Calu3 (cell line): ENCODE measurements around the gene HACD1. TPM values are rescaled to one million over a fixed set of nuclear protein-coding genes. Genes with fewer than 3 reads are reported as not detected.
A peak's percentile ranks its signal among the peaks of the same experiment; 100 is the strongest.
"Not testable (repeated sequence)": the region's sequence is repeated elsewhere in the genome, so short reads cannot be mapped to it uniquely, and the experiment has no call there.

Experiments used
- BruUV-seq: library from RNA; stranded (reverse); fragments of 400-500 nt; replicated peaks from 2 replicates; lab custom pipeline; 2021; lab: Mats Ljungman, UMichigan
- CTCF ChIA-PET: fragments of 300-600 bp; sonication (Branson Sonifier 250); formaldehyde crosslinking; loops from one replicate; lab custom pipeline; 2022; ENCODE audit warnings: antibody characterized with exemption; lab: Charles Lee
- DNase-seq: peaks from one replicate; pipeline ENCODE4 v3.0.0; 2022
- H3K27ac Mint-ChIP-seq: one replicate; pipeline ENCODE4 v1.8.0; 2022; ENCODE audit warnings: mixed read lengths; ENCODE audit not compliant: unreplicated experiment
- H3K27me3 Mint-ChIP-seq: one replicate; pipeline ENCODE4 v1.8.0; 2022; ENCODE audit warnings: mixed read lengths; ENCODE audit not compliant: unreplicated experiment
- H3K36me3 Mint-ChIP-seq: one replicate; pipeline ENCODE4 v1.8.0; 2022; ENCODE audit warnings: mild to moderate bottlenecking, moderate library complexity, mixed read lengths; ENCODE audit not compliant: insufficient read depth, unreplicated experiment
- H3K4me1 Mint-ChIP-seq: one replicate; pipeline ENCODE4 v1.8.0; 2022; ENCODE audit warnings: mild to moderate bottlenecking, low read depth, mixed read lengths; ENCODE audit not compliant: unreplicated experiment
- H3K4me3 Mint-ChIP-seq: one replicate; pipeline ENCODE4 v1.8.0; 2022; ENCODE audit warnings: mild to moderate bottlenecking, low read depth, moderate library complexity, mixed read lengths; ENCODE audit not compliant: unreplicated experiment
- H3K9me3 Mint-ChIP-seq: one replicate; pipeline ENCODE4 v1.8.0; 2022; ENCODE audit warnings: low read depth, mixed read lengths; ENCODE audit not compliant: unreplicated experiment
- intact Hi-C: fragments of 100-400 bp; cut with micrococcal nuclease; formaldehyde crosslinking; loops from one replicate; pipeline ENCODE4 v1.10.0; 2022; ENCODE audit not compliant: unreplicated experiment
- total RNA-seq: library from RNA; stranded (reverse); gene quantifications from 2 replicates; pipeline ENCODE4 v1.2.3, GENCODE V29; 2022
- TF ChIP-seq, protein P1 (sequence below): fragments of 200-600 bp; IDR thresholded peaks from one replicate; pipeline ENCODE4 v1.8.0; 2022; ENCODE audit warnings: antibody characterized with exemption; ENCODE audit not compliant: unreplicated experiment

The HACD1 gene
- total RNA-seq, 1 experiment from 2014 or later, result 17.3 TPM

DNA sequence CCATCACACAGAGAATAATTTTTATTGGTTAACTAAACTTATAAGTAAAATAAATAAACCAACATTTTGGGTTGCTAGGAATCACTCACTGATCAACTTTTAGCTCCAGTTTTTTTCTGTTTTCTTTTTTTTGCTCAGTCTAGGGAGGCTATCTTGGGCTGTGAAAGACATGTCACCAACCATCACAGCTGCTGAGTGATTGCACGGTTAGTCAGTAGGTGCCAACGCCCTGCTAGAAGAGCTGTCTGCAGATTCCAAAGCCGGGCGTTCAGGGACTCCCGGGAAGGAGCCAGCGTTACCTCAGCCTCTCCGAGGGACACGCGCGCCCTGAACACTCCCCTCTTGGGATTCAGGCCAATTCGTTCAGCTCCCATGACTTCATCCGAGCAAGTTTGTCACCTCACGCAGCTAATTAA, 26.2 kb upstream of the HACD1 start:
- peak; percentile 53 for DNase-seq
- no peaks in the 10 kb centered on the region for H3K27me3 Mint-ChIP-seq
- no peaks in the 10 kb centered on the region for H3K4me1 Mint-ChIP-seq
- peak overlapping the region; percentile 96 for H3K4me3 Mint-ChIP-seq
- BruUV-seq, result TSS peak; percentile 96
- TF ChIP-seq, protein P1, sequence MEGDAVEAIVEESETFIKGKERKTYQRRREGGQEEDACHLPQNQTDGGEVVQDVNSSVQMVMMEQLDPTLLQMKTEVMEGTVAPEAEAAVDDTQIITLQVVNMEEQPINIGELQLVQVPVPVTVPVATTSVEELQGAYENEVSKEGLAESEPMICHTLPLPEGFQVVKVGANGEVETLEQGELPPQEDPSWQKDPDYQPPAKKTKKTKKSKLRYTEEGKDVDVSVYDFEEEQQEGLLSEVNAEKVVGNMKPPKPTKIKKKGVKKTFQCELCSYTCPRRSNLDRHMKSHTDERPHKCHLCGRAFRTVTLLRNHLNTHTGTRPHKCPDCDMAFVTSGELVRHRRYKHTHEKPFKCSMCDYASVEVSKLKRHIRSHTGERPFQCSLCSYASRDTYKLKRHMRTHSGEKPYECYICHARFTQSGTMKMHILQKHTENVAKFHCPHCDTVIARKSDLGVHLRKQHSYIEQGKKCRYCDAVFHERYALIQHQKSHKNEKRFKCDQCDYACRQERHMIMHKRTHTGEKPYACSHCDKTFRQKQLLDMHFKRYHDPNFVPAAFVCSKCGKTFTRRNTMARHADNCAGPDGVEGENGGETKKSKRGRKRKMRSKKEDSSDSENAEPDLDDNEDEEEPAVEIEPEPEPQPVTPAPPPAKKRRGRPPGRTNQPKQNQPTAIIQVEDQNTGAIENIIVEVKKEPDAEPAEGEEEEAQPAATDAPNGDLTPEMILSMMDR, result no peak
- intact Hi-C loops, result no loop called here
- peaks cover 20% of the 10 kb centered on the region for H3K36me3 Mint-ChIP-seq
- H3K27ac Mint-ChIP-seq, result peak overlapping the region; percentile 97
- CTCF ChIA-PET, result interaction anchor here (0.6 to 1.8 kb wide), 4 partner anchors 25 to 430 kb away, joined by 3 to 8 read pairs (median 4); partner anchors contain the start of gene HACD1
- H3K9me3 Mint-ChIP-seq, result peaks cover 2% of the 10 kb centered on the region

- no TSS peak for BruUV-seq
- no peak for DNase-seq
- no peak overlapping the region for H3K27ac Mint-ChIP-seq
- no peaks in the 10 kb centered on the region for H3K4me1 Mint-ChIP-seq
- no peak overlapping the region for H3K4me3 Mint-ChIP-seq
- peaks cover 20% of the 10 kb centered on the region for H3K36me3 Mint-ChIP-seq
- no peaks in the 10 kb centered on the region for H3K9me3 Mint-ChIP-seq
- CTCF ChIA-PET, result no interaction called here
- intact Hi-C loops, result no loop called here
- TF ChIP-seq, protein P1, result no peak
- H3K27me3 Mint-ChIP-seq, result no peaks in the 10 kb centered on the region
Measured at GRCh38 chr10:17640331-17640816, 23.2 kb upstream of the HACD1 start.

DNA sequence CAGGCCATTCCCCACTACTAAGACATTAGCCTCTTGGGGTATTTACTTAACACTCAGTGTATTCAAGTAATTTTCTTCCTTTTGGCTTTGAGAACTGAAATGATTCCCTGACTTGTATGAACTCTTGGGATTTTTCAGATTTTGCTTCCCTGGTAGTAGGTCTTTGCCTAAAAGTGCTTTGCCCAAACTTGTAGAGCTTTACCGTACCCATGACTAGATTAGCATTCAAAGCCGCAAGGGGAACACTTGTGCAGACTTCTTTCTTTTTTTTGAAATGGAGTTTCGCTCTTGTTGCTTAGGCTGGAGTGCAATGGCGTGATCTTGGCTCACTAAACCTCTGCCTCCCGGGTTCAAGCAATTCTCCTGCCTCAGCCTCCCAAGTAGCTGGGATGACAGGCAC, 20.7 kb upstream of the HACD1 start:
- Mint-ChIP-seq H3K4me1 (no peaks in the 10 kb centered on the region), H3K36me3 (no peaks in the 10 kb centered on the region), H3K9me3 (no peaks in the 10 kb centered on the region), H3K27ac (no peak overlapping the region), H3K27me3 (no peaks in the 10 kb centered on the region), H3K4me3 (no peak overlapping the region)
- no peak for DNase-seq
- BruUV-seq, result no TSS peak
- intact Hi-C loops, result no loop called here
- CTCF ChIA-PET, result no interaction called here
- TF ChIP-seq, protein P1, result no peak

- Mint-ChIP-seq H3K36me3 (no peaks in the 10 kb centered on the region), H3K27ac (no peak overlapping the region), H3K27me3 (no peaks in the 10 kb centered on the region), H3K4me3 (no peak overlapping the region), H3K9me3 (no peaks in the 10 kb centered on the region), H3K4me1 (no peaks in the 10 kb centered on the region)
- no peak for DNase-seq
- no TSS peak for BruUV-seq
- CTCF ChIA-PET, result no interaction called here
- intact Hi-C loops, result no loop called here
- TF ChIP-seq, protein P1, result no peak
Measured at GRCh38 chr10:17633353-17633752, 16.2 kb upstream of the HACD1 start.

DNA sequence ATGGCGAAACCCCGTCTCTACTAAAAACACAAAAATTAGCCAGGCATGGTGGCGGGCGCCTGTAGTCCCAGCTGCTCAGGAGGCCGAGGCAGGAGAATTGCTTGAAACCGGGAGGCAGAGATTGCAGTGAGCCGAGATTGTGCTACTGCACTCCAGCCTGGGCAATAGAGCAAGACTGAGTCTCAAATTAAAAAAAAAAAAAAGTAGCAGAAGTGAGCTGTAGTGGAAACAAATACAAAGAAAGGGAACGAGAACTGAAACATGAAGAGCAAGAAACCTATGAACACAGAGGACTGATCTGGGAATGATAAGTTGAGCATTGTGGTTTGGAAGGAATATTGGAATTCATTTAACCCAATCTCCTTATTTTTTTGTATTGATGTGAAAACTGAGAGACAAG, 15.4 kb upstream of the HACD1 start:
- H3K36me3 Mint-ChIP-seq, H3K9me3 Mint-ChIP-seq, intact Hi-C loops, H3K4me1 Mint-ChIP-seq, H3K4me3 Mint-ChIP-seq, BruUV-seq, H3K27ac Mint-ChIP-seq, H3K27me3 Mint-ChIP-seq, DNase-seq: not testable (repeated sequence)
- CTCF ChIA-PET, result interaction anchor here (0.7 kb wide), 1 partner anchor 10 kb away, joined by 4 read pairs; no protein-coding TSS in a partner anchor
